ENCODE results near the gene NMNAT2. TPM values are rescaled to one million over a fixed set of nuclear protein-coding genes. Genes with fewer than 3 reads are reported as not detected.

Gene NMNAT2
- total RNA-seq, 3 donors from 2014 or later, result 0.29 to 2.4 (median 1.6) TPM

DNA sequence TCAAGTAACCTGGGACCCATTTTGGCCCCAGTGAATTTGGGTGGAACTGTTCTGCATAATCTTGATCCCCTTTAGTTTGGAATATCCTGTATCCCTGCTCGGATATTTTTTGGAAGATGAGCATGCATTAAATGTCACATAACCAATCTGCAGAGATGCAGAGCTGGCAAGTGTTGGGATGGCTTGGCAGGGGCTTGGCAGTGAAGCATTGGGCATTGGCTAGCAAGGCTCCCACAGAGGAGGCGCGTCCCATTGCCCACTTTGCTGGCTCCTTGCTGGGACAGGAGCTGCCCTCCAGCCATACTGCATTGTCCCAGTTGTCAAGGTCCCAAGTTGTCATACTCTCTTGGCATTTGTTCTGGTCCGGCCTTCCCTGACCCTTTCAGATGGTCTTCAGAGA is 202.2 kb downstream of the NMNAT2 start:
- Histone ChIP-seq H3K4me3 (no peak overlapping the region), H3K27me3 (no peaks in the 10 kb centered on the region), H3K4me1 (peaks cover 0 to 6% of the 10 kb centered on the region in 2 donors), H3K9me3 (no peaks in the 10 kb centered on the region), H3K27ac (peak overlapping the region in 1 of 2 donors; percentile 7), H3K36me3 (no peaks in the 10 kb centered on the region)
- TF ChIP-seq POLR2AphosphoS5 (IDR thresholded peaks at IDR 0.05), result no peak
- TF ChIP-seq POLR2A (IDR thresholded peaks at IDR 0.05), result no peak
- TF ChIP-seq, protein P1, sequence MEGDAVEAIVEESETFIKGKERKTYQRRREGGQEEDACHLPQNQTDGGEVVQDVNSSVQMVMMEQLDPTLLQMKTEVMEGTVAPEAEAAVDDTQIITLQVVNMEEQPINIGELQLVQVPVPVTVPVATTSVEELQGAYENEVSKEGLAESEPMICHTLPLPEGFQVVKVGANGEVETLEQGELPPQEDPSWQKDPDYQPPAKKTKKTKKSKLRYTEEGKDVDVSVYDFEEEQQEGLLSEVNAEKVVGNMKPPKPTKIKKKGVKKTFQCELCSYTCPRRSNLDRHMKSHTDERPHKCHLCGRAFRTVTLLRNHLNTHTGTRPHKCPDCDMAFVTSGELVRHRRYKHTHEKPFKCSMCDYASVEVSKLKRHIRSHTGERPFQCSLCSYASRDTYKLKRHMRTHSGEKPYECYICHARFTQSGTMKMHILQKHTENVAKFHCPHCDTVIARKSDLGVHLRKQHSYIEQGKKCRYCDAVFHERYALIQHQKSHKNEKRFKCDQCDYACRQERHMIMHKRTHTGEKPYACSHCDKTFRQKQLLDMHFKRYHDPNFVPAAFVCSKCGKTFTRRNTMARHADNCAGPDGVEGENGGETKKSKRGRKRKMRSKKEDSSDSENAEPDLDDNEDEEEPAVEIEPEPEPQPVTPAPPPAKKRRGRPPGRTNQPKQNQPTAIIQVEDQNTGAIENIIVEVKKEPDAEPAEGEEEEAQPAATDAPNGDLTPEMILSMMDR (IDR thresholded peaks at IDR 0.05), result no peak
- intact Hi-C loops (cut with DNase I; ENCODE audit: low total_unique reads), result no loop called here
- no peak for DNase-seq (ENCODE audit: low spot score in 2 of 2)

DNA sequence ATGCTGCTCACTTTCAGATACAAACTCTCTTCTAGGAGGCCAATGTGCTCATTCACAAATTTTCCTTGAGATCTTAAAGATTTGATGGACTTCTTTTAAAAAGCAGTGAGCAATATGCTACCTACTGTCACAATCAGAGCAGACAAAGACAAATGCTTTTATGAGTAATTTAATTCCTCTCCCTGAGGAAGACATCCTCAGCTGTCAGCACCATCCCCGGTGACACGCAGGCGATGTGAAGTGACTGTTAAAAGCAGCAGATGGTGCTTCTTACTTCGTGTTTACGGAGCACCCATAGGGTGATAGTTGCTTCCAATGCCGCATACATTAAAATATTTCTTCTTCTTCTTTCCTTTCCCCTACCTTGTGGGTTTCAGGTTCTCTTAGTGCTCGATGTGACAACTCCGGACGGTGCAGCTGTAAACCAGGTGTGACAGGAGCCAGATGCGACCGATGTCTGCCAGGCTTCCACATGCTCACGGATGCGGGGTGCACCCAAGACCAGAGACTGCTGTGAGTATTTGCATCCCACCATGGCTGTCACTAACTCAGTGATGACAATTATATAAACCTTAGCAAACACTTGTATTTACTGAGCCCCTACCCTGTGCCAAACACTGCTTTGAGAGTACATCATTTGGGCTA is 203.0 kb downstream of the NMNAT2 start:
- intact Hi-C loops (cut with DNase I; ENCODE audit: low total_unique reads), result no loop called here
- Histone ChIP-seq H3K27ac (no peak overlapping the region), H3K4me3 (no peak overlapping the region), H3K27me3 (no peaks in the 10 kb centered on the region), H3K9me3 (no peaks in the 10 kb centered on the region), H3K4me1 (peaks cover 0 to 6% of the 10 kb centered on the region in 2 donors), H3K36me3 (no peaks in the 10 kb centered on the region)
- TF ChIP-seq POLR2A (IDR thresholded peaks at IDR 0.05) (no peak), POLR2AphosphoS5 (IDR thresholded peaks at IDR 0.05) (no peak)
- TF ChIP-seq, protein P1 (IDR thresholded peaks at IDR 0.05), result no peak
- no peak for DNase-seq (ENCODE audit: low spot score in 2 of 2)

- DNase-seq (ENCODE audit: low spot score in 2 of 2), result no peak
- Histone ChIP-seq H3K36me3 (no peaks in the 10 kb centered on the region), H3K4me3 (no peak overlapping the region), H3K27ac (no peak overlapping the region), H3K9me3 (no peaks in the 10 kb centered on the region), H3K27me3 (no peaks in the 10 kb centered on the region), H3K4me1 (peaks cover 0 to 6% of the 10 kb centered on the region in 2 donors)
- TF ChIP-seq POLR2AphosphoS5 (IDR thresholded peaks at IDR 0.05) (no peak), POLR2A (IDR thresholded peaks at IDR 0.05) (no peak)
- TF ChIP-seq, protein P1 (IDR thresholded peaks at IDR 0.05), result no peak
- intact Hi-C loops (cut with DNase I; ENCODE audit: low total_unique reads), result no loop called here
Observed at GRCh38 chr1:183214021-183214970, 203.9 kb downstream of the NMNAT2 start.

GRCh38 chr1:183212870-183213269 is 205.3 kb downstream of the NMNAT2 start:
- TF ChIP-seq, protein P1 (IDR thresholded peaks at IDR 0.05), result no peak
- no peak for TF ChIP-seq POLR2AphosphoS5 (IDR thresholded peaks at IDR 0.05)
- no peak for TF ChIP-seq POLR2A (IDR thresholded peaks at IDR 0.05)
- Histone ChIP-seq H3K9me3 (no peaks in the 10 kb centered on the region), H3K27ac (no peak overlapping the region), H3K27me3 (no peaks in the 10 kb centered on the region), H3K4me3 (no peak overlapping the region), H3K4me1 (peaks cover 0 to 6% of the 10 kb centered on the region in 2 donors), H3K36me3 (no peaks in the 10 kb centered on the region)
- intact Hi-C loops (cut with DNase I; ENCODE audit: low total_unique reads), result no loop called here
- DNase-seq (ENCODE audit: low spot score in 2 of 2), result no peak

- H3K4me3 ChIP-seq, result no peak overlapping the region
- H3K27me3 ChIP-seq, result no peaks in the 10 kb centered on the region
- no peak for DNase-seq (ENCODE audit: low spot score in 2 of 2)
- no peaks in the 10 kb centered on the region for H3K36me3 ChIP-seq
- TF ChIP-seq POLR2AphosphoS5 (IDR thresholded peaks at IDR 0.05), result no peak
- TF ChIP-seq POLR2A (IDR thresholded peaks at IDR 0.05), result no peak
- TF ChIP-seq, protein P1 (IDR thresholded peaks at IDR 0.05), result no peak
- intact Hi-C loops (cut with DNase I; ENCODE audit: low total_unique reads), result no loop called here
- no peaks in the 10 kb centered on the region for H3K4me1 ChIP-seq
- no peak overlapping the region for H3K27ac ChIP-seq
- H3K9me3 ChIP-seq, result no peaks in the 10 kb centered on the region
Observed at GRCh38 chr1:183210681-183211080, 207.5 kb downstream of the NMNAT2 start.
